Neural progenitor cell (in vitro differentiated cells): Measurements from ENCODE around the gene ZNF836.

Source experiments
- CTCF ChIP-seq: fragments of 200-600 bp; sonication (generic); IDR thresholded peaks from 2 replicates; pipeline ENCODE4 v1.5.1; 2017; ENCODE audit warnings: antibody characterized with exemption, mild to moderate bottlenecking
- EZH2 ChIP-seq: fragments of 200-600 bp; sonication (generic); IDR thresholded peaks from 2 replicates; pipeline ENCODE4 v1.6.1; 2017; ENCODE audit warnings: antibody characterized with exemption, mild to moderate bottlenecking, moderate library complexity
- EZH2phosphoT487 ChIP-seq: fragments of 200-600 bp; sonication (generic); IDR thresholded peaks from 2 replicates; pipeline ENCODE4 v1.6.1; 2017; ENCODE audit warnings: antibody characterized with exemption

- TF ChIP-seq CTCF: no peak
- no peak for TF ChIP-seq EZH2
- TF ChIP-seq EZH2phosphoT487: no peak
These were observed 48.2 kb upstream of the ZNF836 start for GRCh38 chr19:52219611-52220010.
